ENCODE measurements around the gene EVA1C. TPM values are rescaled to one million over a fixed set of nuclear protein-coding genes. Genes with fewer than 3 reads are reported as not detected.

Gene EVA1C
- polyA plus RNA-seq, 1 of the 3 experiments (the other 2 are of a cell fraction), result 10.1 TPM

GRCh38 chr21:32452641-32453040 is 40.1 kb downstream of the EVA1C start:
- Histone ChIP-seq H3K79me2 (ENCODE audit: insufficient read depth) (peaks cover 9% of the 10 kb centered on the region; the same call in 1 of the 2 replicates), H2AFZ (ENCODE audit: low read depth) (no peak overlapping the region), H3F3A (replicated peaks; ENCODE audit: insufficient read depth) (peaks cover 7% of the 10 kb centered on the region), H3K27me3 (ENCODE audit: insufficient read depth) (no peaks in the 10 kb centered on the region), H3K27ac (ENCODE audit: low read depth in 2 of 2, low read length in 1 of 2) (no peak overlapping the region), H3K9me2 (no peaks in the 10 kb centered on the region), H3K4me3 (ENCODE audit: low read depth in 2 of 2, low read length in 1 of 2) (no peak overlapping the region), H3K36me3 (replicated peaks in 1 of 2; ENCODE audit: control insufficient read depth in 1 of 2, insufficient read depth in 2 of 2, low read length in 1 of 2) (no peaks in the 10 kb centered on the region), H3K4me2 (no peak overlapping the region), H3K9me3 (no peaks in the 10 kb centered on the region), H4K20me1 (ENCODE audit: insufficient read depth) (no peaks in the 10 kb centered on the region), H3K9ac (no peak overlapping the region), H3K4me1 (ENCODE audit: control insufficient read depth in 1 of 2, insufficient read depth in 2 of 2, low read depth in 1 of 2, low read length in 1 of 2) (peaks cover 5 to 11% of the 10 kb centered on the region in 2 experiments; a peak in 2 of 4 replicates)
- WGBS (ENCODE audit: low lambda C conversion rate), result 96% methylated on average over 9 of the region's 11 CpGs
- no peak for DNase-seq
- TF ChIP-seq PBX3 (IDR thresholded peaks at IDR 0.05) (no peak), POLR2AphosphoS5 (IDR thresholded peaks at IDR 0.05; ENCODE audit: low read depth, low read length) (no peak), IRF3 (IDR thresholded peaks at IDR 0.05; ENCODE audit: low read depth, low read length) (no peak)
- ChIA-PET CTCF (no interaction called here), POLR2A (no interaction called here)

- Histone ChIP-seq H3K27ac (ENCODE audit: low read depth in 2 of 2, low read length in 1 of 2) (peak overlapping the region in 1 of 2 experiments; percentile 92; a peak in 1 of 4 replicates), H3K4me1 (ENCODE audit: control insufficient read depth in 1 of 2, insufficient read depth in 2 of 2, low read depth in 1 of 2, low read length in 1 of 2) (peaks cover 5 to 12% of the 10 kb centered on the region in 2 experiments; a peak in 2 of 4 replicates), H3K4me2 (no peak overlapping the region), H3K36me3 (replicated peaks in 1 of 2; ENCODE audit: control insufficient read depth in 1 of 2, insufficient read depth in 2 of 2, low read length in 1 of 2) (peaks cover 0 to 14% of the 10 kb centered on the region in 2 experiments), H3F3A (replicated peaks; ENCODE audit: insufficient read depth) (peaks cover 7% of the 10 kb centered on the region), H2AFZ (ENCODE audit: low read depth) (no peak overlapping the region), H3K4me3 (ENCODE audit: low read depth in 2 of 2, low read length in 1 of 2) (no peak overlapping the region), H3K9me2 (no peaks in the 10 kb centered on the region), H4K20me1 (ENCODE audit: insufficient read depth) (no peaks in the 10 kb centered on the region), H3K9me3 (no peaks in the 10 kb centered on the region), H3K27me3 (ENCODE audit: insufficient read depth) (no peaks in the 10 kb centered on the region), H3K79me2 (ENCODE audit: insufficient read depth) (peaks cover 13% of the 10 kb centered on the region; the same call in 1 of the 2 replicates), H3K9ac (no peak overlapping the region)
- CTCF ChIA-PET, result no interaction called here
- WGBS (ENCODE audit: low lambda C conversion rate), result 83% methylated on average over 5 of the region's 5 CpGs
- TF ChIP-seq MXI1 (IDR thresholded peaks at IDR 0.05; ENCODE audit: low read depth, low read length), result no peak
- no peak for TF ChIP-seq USF2 (IDR thresholded peaks at IDR 0.05; ENCODE audit: borderline replicate concordance, low read depth, low read length)
- TF ChIP-seq GABPA (IDR thresholded peaks at IDR 0.05; ENCODE audit: low read depth), result no peak
- no peak for TF ChIP-seq TAF1 (IDR thresholded peaks at IDR 0.05; ENCODE audit: borderline replicate concordance, low read depth, low read length)
- no peak for TF ChIP-seq RAD21 (IDR thresholded peaks at IDR 0.05; ENCODE audit: low read length)
- TF ChIP-seq CHD2 (IDR thresholded peaks at IDR 0.05; ENCODE audit: low read length, partially characterized antibody), result no peak
- no peak for DNase-seq
- POLR2A ChIA-PET, result no interaction called here
Observed at GRCh38 chr21:32455548-32455947, 43.0 kb downstream of the EVA1C start.
